ENCODE results near the gene IL17D.

GRCh38 chr13:20664351-20664750 lies 39.1 kb upstream of the IL17D start:
- TF ChIP-seq, protein P1, sequence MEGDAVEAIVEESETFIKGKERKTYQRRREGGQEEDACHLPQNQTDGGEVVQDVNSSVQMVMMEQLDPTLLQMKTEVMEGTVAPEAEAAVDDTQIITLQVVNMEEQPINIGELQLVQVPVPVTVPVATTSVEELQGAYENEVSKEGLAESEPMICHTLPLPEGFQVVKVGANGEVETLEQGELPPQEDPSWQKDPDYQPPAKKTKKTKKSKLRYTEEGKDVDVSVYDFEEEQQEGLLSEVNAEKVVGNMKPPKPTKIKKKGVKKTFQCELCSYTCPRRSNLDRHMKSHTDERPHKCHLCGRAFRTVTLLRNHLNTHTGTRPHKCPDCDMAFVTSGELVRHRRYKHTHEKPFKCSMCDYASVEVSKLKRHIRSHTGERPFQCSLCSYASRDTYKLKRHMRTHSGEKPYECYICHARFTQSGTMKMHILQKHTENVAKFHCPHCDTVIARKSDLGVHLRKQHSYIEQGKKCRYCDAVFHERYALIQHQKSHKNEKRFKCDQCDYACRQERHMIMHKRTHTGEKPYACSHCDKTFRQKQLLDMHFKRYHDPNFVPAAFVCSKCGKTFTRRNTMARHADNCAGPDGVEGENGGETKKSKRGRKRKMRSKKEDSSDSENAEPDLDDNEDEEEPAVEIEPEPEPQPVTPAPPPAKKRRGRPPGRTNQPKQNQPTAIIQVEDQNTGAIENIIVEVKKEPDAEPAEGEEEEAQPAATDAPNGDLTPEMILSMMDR (IDR thresholded peaks at IDR 0.05; ENCODE audit: low read length) = no peak
- TF ChIP-seq EZH2 (IDR thresholded peaks at IDR 0.05; ENCODE audit: borderline replicate concordance, low read length) = no peak
